ACC112 (cell line): ENCODE results near the gene SHC2.
"Not testable (repeated sequence)": the region's sequence is repeated elsewhere in the genome, so short reads cannot be mapped to it uniquely, and the experiment has no call there.

Experiments used
- H2AFZ ChIP-seq: fragments of 200-600 bp; sonication (generic); one replicate; pipeline ENCODE4 v1.6.0; 2017; ENCODE audit warnings: antibody characterized with exemption, low read length; ENCODE audit not compliant: unreplicated experiment
- H3K27ac ChIP-seq: fragments of 200-600 bp; sonication (generic); 2 replicates; pipeline ENCODE4 v1.5.1; 2014; ENCODE audit warnings: low read depth, mild to moderate bottlenecking, antibody characterized with exemption, low read length, moderate library complexity
- H3K27me3 ChIP-seq: fragments of 200-600 bp; sonication (generic); 2 replicates; pipeline ENCODE4 v1.6.1; 2014; ENCODE audit warnings: mild to moderate bottlenecking, antibody characterized with exemption, low read length, moderate library complexity, mixed read lengths; ENCODE audit not compliant: insufficient read depth
- H3K36me3 ChIP-seq: fragments of 200-600 bp; sonication (generic); 2 replicates; pipeline ENCODE4 v1.6.1; 2016; ENCODE audit warnings: mild to moderate bottlenecking, antibody characterized with exemption, low read length, moderate library complexity, mixed read lengths; ENCODE audit not compliant: insufficient read depth
- H3K4me1 ChIP-seq: fragments of 200-600 bp; sonication (generic); one replicate; pipeline ENCODE4 v1.6.1; 2016; ENCODE audit warnings: low read length, mixed read lengths; ENCODE audit not compliant: insufficient read depth, unreplicated experiment, control insufficient read depth
- H3K4me3 ChIP-seq: fragments of 200-600 bp; sonication (generic); 2 replicates; pipeline ENCODE4 v1.5.1; 2014; ENCODE audit warnings: mild to moderate bottlenecking, low read depth, low read length
- H3K79me2 ChIP-seq: fragments of 200-600 bp; sonication (generic); one replicate; pipeline ENCODE4 v1.6.0; 2016; ENCODE audit warnings: low read length; ENCODE audit not compliant: control insufficient read depth, unreplicated experiment, insufficient read depth

SHC2 gene

GRCh38 chr19:391726-392374 lies 69.0 kb downstream of the SHC2 start:
- H3K4me1 ChIP-seq: no peaks in the 10 kb centered on the region
- H3K27ac ChIP-seq: no peak overlapping the region
- no peaks in the 10 kb centered on the region for H3K79me2 ChIP-seq
- H2AFZ ChIP-seq: no peak overlapping the region
- H3K4me3 ChIP-seq: no peak overlapping the region
- no peaks in the 10 kb centered on the region for H3K36me3 ChIP-seq
- H3K27me3 ChIP-seq: no peaks in the 10 kb centered on the region

GRCh38 chr19:391207-391557 lies 69.7 kb downstream of the SHC2 start:
- Histone ChIP-seq H3K4me3 (no peak overlapping the region), H3K4me1 (no peaks in the 10 kb centered on the region), H3K27ac (no peak overlapping the region), H3K36me3 (no peaks in the 10 kb centered on the region), H3K27me3 (no peaks in the 10 kb centered on the region), H3K79me2 (no peaks in the 10 kb centered on the region), H2AFZ (no peak overlapping the region)

- H2AFZ ChIP-seq: no peak overlapping the region
- H3K27ac ChIP-seq: no peak overlapping the region
- H3K4me1 ChIP-seq: no peaks in the 10 kb centered on the region
- H3K4me3 ChIP-seq: no peak overlapping the region
- no peaks in the 10 kb centered on the region for H3K36me3 ChIP-seq
- no peaks in the 10 kb centered on the region for H3K79me2 ChIP-seq
- H3K27me3 ChIP-seq: no peaks in the 10 kb centered on the region
Observed at GRCh38 chr19:390386-391206, 70.2 kb downstream of the SHC2 start.

GRCh38 chr19:389935-390289 lies 70.9 kb downstream of the SHC2 start:
- Histone ChIP-seq H3K79me2 (no peaks in the 10 kb centered on the region), H3K27ac (no peak overlapping the region), H3K4me1 (no peaks in the 10 kb centered on the region), H3K27me3 (no peaks in the 10 kb centered on the region), H3K4me3 (no peak overlapping the region), H3K36me3 (no peaks in the 10 kb centered on the region), H2AFZ (no peak overlapping the region)

- no peak overlapping the region for H2AFZ ChIP-seq
- H3K79me2 ChIP-seq: no peaks in the 10 kb centered on the region
- H3K4me3 ChIP-seq: no peak overlapping the region
- H3K4me1 ChIP-seq: no peaks in the 10 kb centered on the region
- no peaks in the 10 kb centered on the region for H3K36me3 ChIP-seq
- no peak overlapping the region for H3K27ac ChIP-seq
- H3K27me3 ChIP-seq: no peaks in the 10 kb centered on the region
Observed at GRCh38 chr19:389255-389934, 71.4 kb downstream of the SHC2 start.

GRCh38 chr19:388691-389090 lies 72.1 kb downstream of the SHC2 start:
- no peaks in the 10 kb centered on the region for H3K27me3 ChIP-seq

GRCh38 chr19:387777-388176 lies 73.1 kb downstream of the SHC2 start:
- Histone ChIP-seq H3K4me3 (no peak overlapping the region), H3K4me1 (no peaks in the 10 kb centered on the region), H2AFZ (no peak overlapping the region), H3K27ac (no peak overlapping the region), H3K27me3 (peaks cover 4% of the 10 kb centered on the region; the same call in 1 of the 2 replicates), H3K36me3 (no peaks in the 10 kb centered on the region), H3K79me2 (no peaks in the 10 kb centered on the region)

More at GRCh38 chr19:388691-389090, 72.1 kb downstream of the SHC2 start:
- Histone ChIP-seq H3K79me2 (no peaks in the 10 kb centered on the region), H3K36me3 (no peaks in the 10 kb centered on the region), H3K4me3 (no peak overlapping the region), H3K4me1 (no peaks in the 10 kb centered on the region), H2AFZ (no peak overlapping the region), H3K27ac (no peak overlapping the region)

DNA sequence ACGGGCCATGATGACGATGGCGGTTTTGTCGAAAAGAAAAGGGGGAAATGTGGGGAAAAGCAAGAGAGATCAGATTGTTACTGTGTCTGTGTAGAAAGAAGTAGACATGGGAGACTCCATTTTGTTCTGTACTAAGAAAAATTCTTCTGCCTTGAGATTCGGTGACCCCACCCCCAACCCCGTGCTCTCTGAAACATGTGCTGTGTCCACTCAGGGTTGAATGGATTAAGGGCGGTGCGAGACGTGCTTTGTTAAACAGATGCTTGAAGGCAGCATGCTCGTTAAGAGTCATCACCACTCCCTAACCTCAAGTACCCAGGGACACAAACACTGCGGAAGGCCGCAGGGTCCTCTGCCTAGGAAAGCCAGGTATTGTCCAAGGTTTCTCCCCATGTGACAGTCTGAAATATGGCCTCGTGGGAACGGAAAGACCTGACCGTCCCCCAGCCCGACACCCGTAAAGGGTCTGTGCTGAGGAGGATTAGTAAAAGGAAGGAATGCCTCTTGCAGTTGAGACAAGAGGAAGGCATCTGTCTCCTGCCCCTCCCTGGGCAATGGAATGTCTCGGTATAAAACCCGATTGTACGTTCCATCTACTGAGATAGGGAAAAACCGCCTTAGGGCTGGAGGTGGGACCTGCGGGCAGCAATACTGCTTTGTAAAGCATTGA lies 74.1 kb downstream of the SHC2 start:
- H3K79me2 ChIP-seq, H3K27me3 ChIP-seq, H3K4me3 ChIP-seq, H3K36me3 ChIP-seq, H3K27ac ChIP-seq, H2AFZ ChIP-seq, H3K4me1 ChIP-seq: not testable (repeated sequence)

DNA sequence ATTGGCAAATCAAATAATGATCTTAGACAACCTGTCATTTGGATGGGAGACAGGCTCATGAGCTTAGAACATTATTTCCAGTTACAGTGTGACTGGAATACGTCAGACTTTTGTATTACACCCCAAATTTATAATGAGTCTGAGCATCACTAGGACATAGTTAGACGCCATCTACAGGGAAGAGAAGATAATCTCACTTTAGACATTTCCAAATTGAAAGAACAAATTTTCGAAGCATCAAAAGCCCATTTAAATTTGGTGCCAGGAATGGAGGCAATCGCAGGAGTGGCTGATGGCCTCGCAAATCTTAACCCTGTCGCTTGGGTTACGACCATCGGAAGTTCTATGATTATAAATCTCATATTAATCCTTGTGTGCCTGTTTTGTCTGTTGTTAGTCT lies 74.6 kb downstream of the SHC2 start:
- not testable (repeated sequence) for H3K79me2 ChIP-seq, H3K4me1 ChIP-seq, H3K36me3 ChIP-seq, H3K27ac ChIP-seq, H3K27me3 ChIP-seq, H2AFZ ChIP-seq, H3K4me3 ChIP-seq

- Histone ChIP-seq H3K79me2 (no peaks in the 10 kb centered on the region), H3K27me3 (peaks cover 4% of the 10 kb centered on the region; the same call in 1 of the 2 replicates), H3K4me3 (no peak overlapping the region), H3K36me3 (no peaks in the 10 kb centered on the region), H3K4me1 (no peaks in the 10 kb centered on the region), H2AFZ (no peak overlapping the region), H3K27ac (no peak overlapping the region)
Observed at GRCh38 chr19:384799-385169, 76.0 kb downstream of the SHC2 start.
